Dendritic cell treated with granulocyte-macrophage colony-stimulating factor and Interleukin-4, amounts not matched to agents 40 ng/mL and 50 ng/mL, for 4 days (primary cell): ENCODE data around the gene IGF2BP1.
"Not testable (repeated sequence)": the region's sequence is repeated elsewhere in the genome, so short reads cannot be mapped to it uniquely, and the experiment has no call there.

ENCODE experiments used
- H3K27ac Mint-ChIP-seq: one replicate; pipeline ENCODE4 v1.8.0; 2022; ENCODE audit warnings: mild to moderate bottlenecking, mixed read lengths
- H3K27me3 Mint-ChIP-seq: one replicate; pipeline ENCODE4 v1.8.0; 2022; ENCODE audit warnings: mild to moderate bottlenecking, mixed read lengths
- H3K36me3 Mint-ChIP-seq: one replicate; pipeline ENCODE4 v1.8.0; 2022; ENCODE audit warnings: low read depth, mixed read lengths
- H3K4me1 Mint-ChIP-seq: one replicate; pipeline ENCODE4 v1.8.0; 2022; ENCODE audit warnings: low read depth, mixed read lengths
- H3K4me3 Mint-ChIP-seq: one replicate; pipeline ENCODE4 v1.8.0; 2022; ENCODE audit warnings: mild to moderate bottlenecking, moderate library complexity, mixed read lengths
- H3K9me3 Mint-ChIP-seq: one replicate; pipeline ENCODE4 v1.8.0; 2022; ENCODE audit warnings: mixed read lengths
- intact Hi-C: fragments of 100-400 bp; cut with micrococcal nuclease; formaldehyde crosslinking; loops from one replicate; pipeline ENCODE4 v1.15.0; 2022

IGF2BP1 gene

DNA sequence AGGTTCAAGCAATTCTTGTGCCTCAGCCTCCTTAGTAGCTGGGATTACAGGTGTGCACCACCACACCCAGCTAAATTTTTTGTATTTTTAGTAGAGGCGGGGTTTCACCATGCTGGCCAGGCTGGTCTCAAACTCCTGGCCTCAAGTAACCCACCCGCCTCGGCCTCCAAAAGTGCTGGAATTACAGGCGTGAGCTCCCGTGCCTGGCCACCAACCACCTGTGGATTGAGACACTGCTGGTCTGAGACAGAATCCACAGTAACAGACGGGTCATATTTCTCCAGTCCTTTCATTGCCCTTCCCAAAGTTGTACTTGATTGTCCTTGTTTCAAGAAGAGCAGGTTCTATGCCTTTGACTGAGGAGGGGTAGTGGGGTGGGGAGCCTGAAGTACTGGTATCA lies 42.3 kb downstream of the IGF2BP1 start:
- H3K27ac Mint-ChIP-seq, H3K36me3 Mint-ChIP-seq, intact Hi-C loops, H3K4me3 Mint-ChIP-seq, H3K4me1 Mint-ChIP-seq, H3K9me3 Mint-ChIP-seq: not testable (repeated sequence)
- H3K27me3 Mint-ChIP-seq = peaks cover 13% of the 10 kb centered on the region

DNA sequence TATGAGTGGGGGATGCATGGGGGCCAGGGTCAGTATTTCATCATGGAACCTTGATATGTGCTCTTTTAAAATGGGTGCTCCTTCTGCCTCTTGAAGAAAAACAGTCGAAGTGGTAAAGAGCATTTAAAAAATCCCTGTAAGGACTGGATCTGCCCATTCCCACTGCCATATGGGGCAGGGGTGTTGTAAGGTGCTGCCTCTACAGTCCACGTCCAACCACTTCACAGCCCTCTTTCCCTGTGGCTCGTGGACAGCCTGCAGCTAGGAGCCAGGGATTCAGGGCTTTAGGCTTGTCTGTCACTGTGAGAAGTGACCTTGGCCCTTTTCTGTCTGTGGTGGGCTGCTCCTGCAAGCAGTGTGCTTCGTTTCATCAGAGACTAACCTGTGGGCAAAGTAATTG lies 44.3 kb downstream of the IGF2BP1 start:
- Mint-ChIP-seq H3K27me3 (peaks cover 16% of the 10 kb centered on the region), H3K4me3 (no peak overlapping the region), H3K4me1 (no peaks in the 10 kb centered on the region)

DNA sequence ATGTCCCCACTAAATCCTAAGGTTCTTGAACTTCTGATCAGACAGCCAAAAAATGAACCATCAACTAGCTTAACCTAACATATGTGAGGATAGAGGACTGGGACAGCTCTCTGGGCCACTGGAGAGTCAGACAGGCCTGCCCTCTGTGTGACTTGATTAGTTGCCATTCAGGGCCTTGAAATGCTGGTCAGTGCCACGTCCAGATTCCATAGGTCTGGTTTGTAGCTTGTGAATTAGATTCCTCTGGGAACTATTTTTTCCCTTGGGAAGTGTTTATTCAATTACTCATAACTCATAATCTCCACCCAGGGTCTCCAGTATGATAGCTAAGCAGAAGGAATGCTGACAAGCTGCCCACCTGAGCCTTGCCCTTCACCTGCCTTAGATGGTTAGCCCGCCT lies 48.2 kb downstream of the IGF2BP1 start:
- H3K4me1 Mint-ChIP-seq = no peaks in the 10 kb centered on the region
- peaks cover 18% of the 10 kb centered on the region for H3K27me3 Mint-ChIP-seq
- H3K4me3 Mint-ChIP-seq = no peak overlapping the region
- intact Hi-C loops = no loop called here
- no peaks in the 10 kb centered on the region for H3K9me3 Mint-ChIP-seq
- no peak overlapping the region for H3K27ac Mint-ChIP-seq
- no peaks in the 10 kb centered on the region for H3K36me3 Mint-ChIP-seq

More for the DNA sequence above, 44.3 kb downstream of the IGF2BP1 start:
- Mint-ChIP-seq H3K36me3 (no peaks in the 10 kb centered on the region), H3K9me3 (no peaks in the 10 kb centered on the region), H3K27ac (no peak overlapping the region)
- intact Hi-C loops = no loop called here

DNA sequence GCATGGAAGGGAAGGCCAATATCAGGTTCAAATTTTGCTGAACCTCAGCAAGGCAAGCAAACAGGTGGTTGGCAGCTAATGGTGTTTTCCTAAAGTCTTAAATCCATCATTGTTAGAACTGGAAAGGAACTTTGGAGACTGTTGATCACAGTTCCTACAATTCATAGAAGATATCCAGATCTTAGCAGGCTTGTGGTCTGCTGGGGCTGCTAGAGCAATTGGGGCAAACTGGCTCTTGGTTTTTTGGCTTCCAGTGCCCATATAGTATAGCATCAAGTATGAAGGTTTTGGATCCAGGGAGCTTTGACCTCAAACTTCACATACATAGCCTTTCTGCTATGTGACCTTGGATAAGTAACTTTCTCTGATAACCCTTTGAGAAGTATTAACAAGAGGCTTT lies 49.7 kb downstream of the IGF2BP1 start:
- Mint-ChIP-seq H3K9me3 (no peaks in the 10 kb centered on the region), H3K27ac (no peak overlapping the region), H3K36me3 (no peaks in the 10 kb centered on the region), H3K4me3 (no peak overlapping the region), H3K27me3 (peaks cover 18% of the 10 kb centered on the region), H3K4me1 (no peaks in the 10 kb centered on the region)
- intact Hi-C loops = no loop called here

DNA sequence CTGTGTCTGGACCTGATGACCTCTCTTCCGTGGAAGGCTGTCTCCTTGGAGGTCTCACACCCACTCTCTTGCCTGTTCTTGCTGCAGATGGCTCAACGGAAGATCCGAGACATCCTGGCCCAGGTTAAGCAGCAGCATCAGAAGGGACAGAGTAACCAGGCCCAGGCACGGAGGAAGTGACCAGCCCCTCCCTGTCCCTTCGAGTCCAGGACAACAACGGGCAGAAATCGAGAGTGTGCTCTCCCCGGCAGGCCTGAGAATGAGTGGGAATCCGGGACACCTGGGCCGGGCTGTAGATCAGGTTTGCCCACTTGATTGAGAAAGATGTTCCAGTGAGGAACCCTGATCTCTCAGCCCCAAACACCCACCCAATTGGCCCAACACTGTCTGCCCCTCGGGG lies 52.1 kb downstream of the IGF2BP1 start:
- Mint-ChIP-seq H3K36me3 (no peaks in the 10 kb centered on the region), H3K27ac (no peak overlapping the region), H3K4me3 (no peak overlapping the region), H3K27me3 (peaks cover 10% of the 10 kb centered on the region), H3K9me3 (no peaks in the 10 kb centered on the region), H3K4me1 (no peaks in the 10 kb centered on the region)
- intact Hi-C loops = no loop called here

DNA sequence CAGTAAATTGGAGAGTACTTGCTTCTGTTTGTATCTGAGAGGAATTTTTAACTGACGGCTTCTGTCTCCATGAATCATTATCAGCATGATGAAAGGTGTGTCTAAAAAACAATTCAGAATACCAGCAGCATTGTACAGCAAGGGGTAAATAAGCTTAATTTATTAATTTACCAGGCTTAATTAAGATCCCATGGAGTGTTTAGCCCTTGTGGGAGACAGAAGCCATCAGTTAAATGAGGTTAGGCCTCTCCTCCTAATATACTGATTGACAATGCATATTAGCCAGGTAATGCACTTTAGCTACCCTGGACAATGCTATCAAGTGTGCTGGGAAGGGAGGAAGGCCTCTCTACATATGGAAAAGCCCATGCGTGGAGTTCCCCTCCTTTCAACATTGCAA lies 53.4 kb downstream of the IGF2BP1 start:
- intact Hi-C loops = no loop called here
- no peaks in the 10 kb centered on the region for H3K9me3 Mint-ChIP-seq
- H3K27me3 Mint-ChIP-seq = peaks cover 14% of the 10 kb centered on the region

DNA sequence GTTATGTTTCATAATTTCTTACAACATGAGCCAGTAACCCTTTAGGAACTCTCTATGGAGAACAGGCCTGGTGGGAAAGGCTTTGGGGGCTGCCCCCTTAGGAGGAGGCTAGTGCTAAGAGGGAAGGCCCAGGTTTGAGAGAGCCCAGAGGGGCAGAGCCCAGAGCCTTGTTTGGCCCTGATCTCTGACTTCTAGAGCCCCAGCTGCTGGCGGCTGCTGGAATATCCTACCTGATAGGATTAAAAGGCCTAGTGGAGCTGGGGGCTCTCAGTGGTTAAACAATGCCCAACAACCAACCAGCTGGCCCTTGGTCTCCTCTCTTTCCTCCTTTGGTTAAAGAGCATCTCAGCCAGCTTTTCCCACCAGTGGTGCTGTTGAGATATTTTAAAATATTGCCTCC lies 54.1 kb downstream of the IGF2BP1 start:
- intact Hi-C loops = no loop called here
- Mint-ChIP-seq H3K9me3 (no peaks in the 10 kb centered on the region), H3K36me3 (no peaks in the 10 kb centered on the region), H3K27me3 (peaks cover 11% of the 10 kb centered on the region), H3K4me1 (no peaks in the 10 kb centered on the region), H3K27ac (no peak overlapping the region), H3K4me3 (no peak overlapping the region)

More for the DNA sequence above, 53.4 kb downstream of the IGF2BP1 start:
- Mint-ChIP-seq H3K4me3 (no peak overlapping the region), H3K27ac (no peak overlapping the region), H3K4me1 (no peaks in the 10 kb centered on the region), H3K36me3 (no peaks in the 10 kb centered on the region)

DNA sequence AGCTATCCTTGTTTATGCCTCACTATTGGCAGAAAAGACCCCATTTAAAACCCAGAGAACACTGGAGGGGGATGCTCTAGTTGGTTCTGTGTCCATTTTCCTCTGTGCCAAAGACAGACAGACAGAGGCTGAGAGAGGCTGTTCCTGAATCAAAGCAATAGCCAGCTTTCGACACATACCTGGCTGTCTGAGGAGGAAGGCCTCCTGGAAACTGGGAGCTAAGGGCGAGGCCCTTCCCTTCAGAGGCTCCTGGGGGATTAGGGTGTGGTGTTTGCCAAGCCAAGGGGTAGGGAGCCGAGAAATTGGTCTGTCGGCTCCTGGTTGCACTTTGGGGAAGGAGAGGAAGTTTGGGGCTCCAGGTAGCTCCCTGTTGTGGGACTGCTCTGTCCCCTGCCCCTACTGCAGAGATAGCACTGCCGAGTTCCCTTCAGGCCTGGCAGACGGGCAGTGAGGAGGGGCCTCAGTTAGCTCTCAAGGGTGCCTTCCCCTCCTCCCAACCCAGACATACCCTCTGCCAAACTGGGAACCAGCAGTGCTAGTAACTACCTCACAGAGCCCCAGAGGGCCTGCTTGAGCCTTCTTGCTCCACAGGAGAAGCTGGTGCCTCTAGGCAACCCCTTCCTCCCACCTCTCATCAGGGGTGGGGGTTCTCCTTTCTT lies 56.1 kb downstream of the IGF2BP1 start:
- Mint-ChIP-seq H3K4me3 (no peak overlapping the region), H3K4me1 (no peaks in the 10 kb centered on the region), H3K27me3 (peaks cover 7% of the 10 kb centered on the region), H3K27ac (no peak overlapping the region), H3K36me3 (no peaks in the 10 kb centered on the region), H3K9me3 (no peaks in the 10 kb centered on the region)
- intact Hi-C loops = no loop called here

DNA sequence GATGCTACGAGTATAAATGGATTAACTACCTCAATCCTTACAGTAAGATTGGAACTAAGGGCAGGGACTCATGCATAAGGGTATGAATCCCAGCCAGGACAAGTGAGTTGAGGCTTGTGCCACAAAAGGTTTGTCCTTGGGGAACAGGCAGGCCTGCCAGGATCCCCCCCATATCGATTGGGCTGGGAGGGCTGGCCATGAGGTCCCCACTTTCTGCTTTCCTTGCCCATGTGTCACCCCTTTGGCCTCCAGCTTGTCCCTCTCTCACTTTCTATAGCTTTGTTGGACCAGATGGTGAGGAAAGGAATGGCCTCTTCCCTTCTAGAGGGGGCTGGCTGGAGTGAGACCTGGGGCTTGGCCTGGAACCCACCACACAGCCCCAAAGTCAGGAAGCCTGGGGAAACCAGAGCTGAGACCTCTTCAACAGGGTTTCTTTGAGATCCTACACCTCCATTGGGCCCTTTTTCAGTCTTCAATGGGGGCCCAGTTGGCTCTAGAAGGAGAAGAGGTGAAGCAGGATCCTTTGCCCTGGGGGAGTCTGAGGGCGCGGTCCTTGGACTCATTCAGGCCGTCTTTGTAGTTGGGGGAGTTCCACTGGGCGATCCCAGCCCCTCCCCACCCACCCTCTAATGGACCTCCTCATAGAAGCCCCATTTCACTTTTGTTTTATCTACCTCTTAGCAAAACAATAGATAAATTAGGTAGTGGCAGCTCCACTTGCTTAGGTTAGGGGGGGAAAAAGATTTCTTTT lies 57.3 kb downstream of the IGF2BP1 start:
- H3K36me3 Mint-ChIP-seq = no peaks in the 10 kb centered on the region
- H3K9me3 Mint-ChIP-seq = no peaks in the 10 kb centered on the region
- intact Hi-C loops = no loop called here
- H3K4me1 Mint-ChIP-seq = no peaks in the 10 kb centered on the region
- no peak overlapping the region for H3K4me3 Mint-ChIP-seq
- no peak overlapping the region for H3K27ac Mint-ChIP-seq
- peaks cover 10% of the 10 kb centered on the region for H3K27me3 Mint-ChIP-seq

DNA sequence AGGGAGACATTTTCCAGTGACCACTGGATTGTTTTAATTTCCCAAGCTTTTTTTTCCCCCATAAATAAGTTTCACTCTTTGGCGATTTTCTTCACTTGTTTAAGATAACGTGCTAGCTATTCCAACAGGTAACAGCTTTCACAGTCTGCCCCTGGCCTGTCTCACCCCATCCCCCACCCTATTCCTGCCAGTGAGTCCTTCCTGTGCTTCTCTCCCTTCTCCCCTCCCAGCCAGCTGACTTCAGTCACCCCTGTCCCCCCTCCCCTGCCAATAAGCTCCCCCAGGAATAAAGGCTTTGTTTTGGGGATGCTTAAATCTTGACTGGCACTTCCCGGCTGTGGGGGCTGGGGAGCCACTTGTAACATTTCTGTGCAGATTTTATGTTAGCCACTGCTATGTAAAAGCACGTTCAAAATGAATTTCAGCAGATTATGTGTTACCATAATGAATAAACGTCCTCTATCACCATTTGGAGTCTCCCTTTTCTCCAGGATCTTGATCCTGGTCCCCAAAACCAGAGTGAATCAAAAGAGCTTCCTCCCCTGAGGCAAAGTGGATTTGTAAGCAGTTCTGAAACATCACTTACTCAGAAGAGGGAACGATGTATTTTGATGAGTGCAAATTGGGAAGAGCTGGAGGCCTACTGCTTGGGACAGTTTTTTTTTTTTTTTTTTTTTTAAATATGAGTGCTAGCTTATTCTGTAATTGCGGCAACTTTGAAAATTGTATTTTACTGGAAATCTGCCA lies 58.2 kb downstream of the IGF2BP1 start:
- Mint-ChIP-seq H3K27me3 (peaks cover 14% of the 10 kb centered on the region), H3K27ac (no peak overlapping the region), H3K36me3 (no peaks in the 10 kb centered on the region), H3K4me3 (no peak overlapping the region), H3K4me1 (no peaks in the 10 kb centered on the region), H3K9me3 (no peaks in the 10 kb centered on the region)
- intact Hi-C loops = no loop called here

DNA sequence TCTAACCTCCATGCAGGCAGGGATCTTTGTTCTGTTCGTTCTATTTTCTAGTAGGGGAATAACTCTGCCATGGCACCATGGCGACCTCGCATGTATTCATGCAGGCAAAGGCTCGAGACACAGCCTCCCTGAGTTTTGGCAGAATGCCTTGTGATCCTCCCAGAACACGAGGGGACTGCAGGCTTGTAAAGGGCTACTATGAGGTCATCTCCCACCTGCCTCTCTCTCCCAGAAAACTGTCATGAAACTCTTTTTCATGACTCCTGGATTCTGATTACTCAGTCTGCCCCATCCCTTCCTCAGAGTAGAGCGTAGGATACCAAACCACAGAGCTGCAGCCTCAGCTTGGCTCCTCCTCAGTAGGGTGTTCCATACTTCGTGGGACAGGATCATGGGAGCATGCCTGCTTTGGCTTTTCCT lies 64.3 kb downstream of the IGF2BP1 start:
- Mint-ChIP-seq H3K9me3 (no peaks in the 10 kb centered on the region), H3K27me3 (peaks cover 14% of the 10 kb centered on the region), H3K4me1 (no peaks in the 10 kb centered on the region), H3K36me3 (no peaks in the 10 kb centered on the region), H3K27ac (no peak overlapping the region), H3K4me3 (no peak overlapping the region)
- intact Hi-C loops = no loop called here

DNA sequence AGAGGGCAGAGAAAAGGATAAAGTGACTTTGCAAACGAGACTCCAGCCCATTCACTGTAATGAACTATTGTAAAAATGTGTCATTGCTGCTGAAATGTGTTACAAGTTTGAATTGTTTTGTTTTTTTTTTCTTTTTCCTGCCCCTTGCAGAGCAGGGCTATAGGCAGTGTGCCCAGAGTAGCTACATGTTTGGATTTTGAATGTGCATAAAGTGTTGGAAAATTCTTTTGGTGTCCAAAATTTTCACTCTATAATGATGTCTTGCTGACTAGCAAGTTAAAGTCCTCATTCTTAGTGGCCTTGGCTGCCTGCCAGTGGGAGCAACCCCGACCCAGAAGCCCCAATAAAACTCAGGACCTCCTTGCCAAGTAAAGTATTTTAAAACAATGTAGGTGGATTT lies 66.5 kb downstream of the IGF2BP1 start:
- Mint-ChIP-seq H3K27ac (no peak overlapping the region), H3K27me3 (peaks cover 13% of the 10 kb centered on the region), H3K9me3 (no peaks in the 10 kb centered on the region), H3K4me1 (no peaks in the 10 kb centered on the region), H3K4me3 (no peak overlapping the region), H3K36me3 (no peaks in the 10 kb centered on the region)
- intact Hi-C loops = no loop called here

DNA sequence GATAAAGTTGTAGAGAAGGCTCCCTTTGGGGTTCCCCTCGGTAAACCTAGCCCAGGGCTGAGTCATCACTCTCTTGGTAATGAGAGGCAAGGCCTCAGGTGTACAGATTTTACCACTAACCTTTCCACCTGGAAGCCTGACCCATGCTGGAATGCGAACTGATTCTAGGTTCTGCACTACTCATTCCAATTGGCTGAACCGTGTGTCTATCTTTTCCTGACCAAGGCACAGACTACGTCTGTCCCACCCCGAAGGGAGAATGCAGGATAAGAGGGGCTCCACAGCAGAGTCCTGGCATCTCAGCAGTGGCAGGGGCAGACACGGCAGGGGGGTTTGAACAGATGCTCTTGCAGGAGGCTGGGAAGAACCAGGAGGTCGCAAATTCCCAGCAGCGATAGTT lies 70.0 kb downstream of the IGF2BP1 start:
- Mint-ChIP-seq H3K4me1 (peaks cover 6% of the 10 kb centered on the region), H3K4me3 (no peak overlapping the region), H3K27ac (no peak overlapping the region), H3K36me3 (no peaks in the 10 kb centered on the region), H3K9me3 (no peaks in the 10 kb centered on the region), H3K27me3 (peaks cover 4% of the 10 kb centered on the region)
- intact Hi-C loops = no loop called here

DNA sequence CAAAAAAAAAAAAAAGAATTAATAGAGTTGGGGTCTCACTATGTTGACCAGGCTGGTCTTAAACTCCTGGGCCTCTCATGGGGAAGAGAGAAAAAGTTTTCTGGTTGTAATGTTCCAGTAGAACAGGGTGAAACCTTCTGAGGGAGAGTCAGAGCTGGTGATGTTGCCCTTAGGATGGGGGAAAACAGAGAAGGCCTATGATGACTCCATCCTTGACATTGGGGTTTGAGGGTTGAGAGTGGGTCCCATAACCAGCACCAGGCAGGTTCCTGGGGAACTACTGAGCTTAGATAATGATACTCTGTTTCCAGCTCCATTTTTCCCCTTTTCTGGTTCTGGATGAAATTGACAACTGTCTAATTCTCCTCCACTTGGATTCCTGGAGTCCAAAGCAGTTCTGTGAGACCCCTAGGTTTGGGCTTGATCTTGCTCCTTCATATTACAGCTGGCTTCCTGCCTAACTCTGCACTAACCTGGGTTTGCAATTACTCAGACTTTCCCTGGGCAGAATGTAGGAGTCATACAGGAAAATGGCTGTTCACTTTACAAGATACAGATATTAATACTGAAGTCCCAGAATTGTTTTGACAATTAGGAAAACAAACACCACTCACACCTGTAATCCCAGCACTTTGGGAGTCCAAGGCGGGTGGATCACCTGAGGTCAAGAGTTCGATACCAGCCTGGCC lies 72.5 kb downstream of the IGF2BP1 start:
- Mint-ChIP-seq H3K4me3 (no peak overlapping the region), H3K4me1 (peaks cover 6% of the 10 kb centered on the region), H3K27me3 (peaks cover 4% of the 10 kb centered on the region), H3K27ac (no peak overlapping the region), H3K36me3 (no peaks in the 10 kb centered on the region), H3K9me3 (no peaks in the 10 kb centered on the region)
- intact Hi-C loops = no loop called here
